WTC11 (cell line): ENCODE results near the gene GABRG3. TPM values are rescaled to one million over a fixed set of nuclear protein-coding genes. Genes with fewer than 3 reads are reported as not detected.

Experiments
- ATAC-seq: fragments of 200-7000 bp; cut with Tn5 transposase; 2 replicates; pipeline ENCODE4 v1.10.0; 2021; ENCODE audit warnings: mild to moderate bottlenecking, moderate library complexity
- CTCF ChIA-PET: fragments of 300-600 bp; sonication (Branson Sonifier 250); formaldehyde crosslinking; loops from one replicate; lab custom pipeline; 2021; ENCODE audit warnings: antibody characterized with exemption; lab: Charles Lee
- POLR2A ChIA-PET: fragments of 350-600 bp; sonication (Branson Sonifier 250); formaldehyde crosslinking; loops from one replicate; lab custom pipeline; 2021; ENCODE audit warnings: antibody characterized with exemption; lab: Charles Lee
- DNase-seq: peaks from one replicate; pipeline ENCODE4 v3.0.0; 2021; ENCODE audit warnings: low spot score
- H3K27ac Mint-ChIP-seq: 2 replicates; pipeline ENCODE4 v1.8.0; 2021; ENCODE audit warnings: mixed read lengths
- H3K27me3 Mint-ChIP-seq: 2 replicates; pipeline ENCODE4 v1.8.0; 2021; ENCODE audit warnings: low read depth, mild to moderate bottlenecking, moderate library complexity, mixed read lengths
- H3K36me3 Mint-ChIP-seq: 2 replicates; pipeline ENCODE4 v1.8.0; 2021; ENCODE audit warnings: mixed read lengths
- H3K4me1 Mint-ChIP-seq: 2 replicates; pipeline ENCODE4 v1.8.0; 2022; ENCODE audit warnings: mixed read lengths
- H3K4me3 Mint-ChIP-seq: 2 replicates; pipeline ENCODE4 v1.8.0; 2021; ENCODE audit warnings: mild to moderate bottlenecking, moderate library complexity, mixed read lengths
- H3K9me3 Mint-ChIP-seq: 2 replicates; pipeline ENCODE4 v1.8.0; 2021; ENCODE audit warnings: mixed read lengths
- ELF4 ChIP-seq: sonication (generic); formaldehyde crosslinking; IDR thresholded peaks from 2 replicates; pipeline ENCODE4 v1.8.1; 2022; ENCODE audit warnings: low read depth, mild to moderate bottlenecking, moderate library complexity, missing genetic modification reagents
- ETV6 ChIP-seq: sonication (generic); formaldehyde crosslinking; IDR thresholded peaks from 2 replicates; pipeline ENCODE4 v1.8.1; 2022; ENCODE audit warnings: mild to moderate bottlenecking, missing genetic modification reagents
- MXD4 ChIP-seq: fragments of 250-450 bp; sonication (Bioruptor Pico); IDR thresholded peaks from 2 replicates; pipeline ENCODE4 v1.8.0; 2021; ENCODE audit warnings: mild to moderate bottlenecking, moderate library complexity, borderline replicate concordance
- NR2C2 ChIP-seq: sonication (generic); formaldehyde crosslinking; IDR thresholded peaks from 2 replicates; pipeline ENCODE4 v1.8.0; 2022; ENCODE audit warnings: mild to moderate bottlenecking, missing genetic modification reagents
- SMAD4 ChIP-seq: sonication (generic); formaldehyde crosslinking; IDR thresholded peaks from 2 replicates; pipeline ENCODE4 v1.8.0; 2022; ENCODE audit warnings: mild to moderate bottlenecking, missing genetic modification reagents
- SP1 ChIP-seq: sonication (generic); formaldehyde crosslinking; conservative IDR thresholded peaks from 2 replicates; pipeline ENCODE4 v1.8.1; 2022; ENCODE audit warnings: missing genetic modification reagents
- USF1 ChIP-seq: sonication (generic); formaldehyde crosslinking; IDR thresholded peaks from 2 replicates; pipeline ENCODE4 v1.8.0; 2022; ENCODE audit warnings: mild to moderate bottlenecking, missing genetic modification reagents
- ZBTB21 ChIP-seq: sonication (generic); formaldehyde crosslinking; IDR thresholded peaks from 2 replicates; pipeline ENCODE4 v1.8.1; 2023; ENCODE audit warnings: mild to moderate bottlenecking, missing genetic modification reagents, borderline replicate concordance
- ZNF138 ChIP-seq: sonication (generic); formaldehyde crosslinking; conservative IDR thresholded peaks from 2 replicates; pipeline ENCODE4 v1.8.1; 2022; ENCODE audit warnings: mild to moderate bottlenecking, moderate library complexity, missing genetic modification reagents
- ZNF263 ChIP-seq: sonication (generic); formaldehyde crosslinking; IDR thresholded peaks from 2 replicates; pipeline ENCODE4 v1.8.1; 2022; ENCODE audit warnings: low read depth, mild to moderate bottlenecking, moderate library complexity, missing genetic modification reagents
- ZNF423 ChIP-seq: fragments of 250-450 bp; sonication (Bioruptor Pico); IDR thresholded peaks from 2 replicates; pipeline ENCODE4 v2.1.2; 2022; ENCODE audit warnings: mild to moderate bottlenecking, moderate library complexity
- total RNA-seq: library from RNA; stranded (reverse); gene quantifications from 3 replicates; pipeline ENCODE4 v1.2.3, GENCODE V29; 2021
- TF ChIP-seq, protein P1 (sequence below): sonication (generic); formaldehyde crosslinking; IDR thresholded peaks from 2 replicates; pipeline ENCODE4 v1.8.0; 2023; ENCODE audit warnings: mild to moderate bottlenecking, missing genetic modification reagents
- TF ChIP-seq, protein P2 (sequence below): sonication (generic); formaldehyde crosslinking; conservative IDR thresholded peaks from 2 replicates; pipeline ENCODE4 v1.8.1; 2023; ENCODE audit warnings: mild to moderate bottlenecking, low read depth, missing genetic modification reagents, moderate library complexity
- TF ChIP-seq, protein P3 (sequence below): fragments of 250-450 bp; sonication (Bioruptor Pico); conservative IDR thresholded peaks from 2 replicates; pipeline ENCODE4 v1.9.0; 2021; ENCODE audit warnings: mild to moderate bottlenecking

The GABRG3 gene
- total RNA-seq, 1 experiment from 2014 or later = 0.72 TPM

DNA sequence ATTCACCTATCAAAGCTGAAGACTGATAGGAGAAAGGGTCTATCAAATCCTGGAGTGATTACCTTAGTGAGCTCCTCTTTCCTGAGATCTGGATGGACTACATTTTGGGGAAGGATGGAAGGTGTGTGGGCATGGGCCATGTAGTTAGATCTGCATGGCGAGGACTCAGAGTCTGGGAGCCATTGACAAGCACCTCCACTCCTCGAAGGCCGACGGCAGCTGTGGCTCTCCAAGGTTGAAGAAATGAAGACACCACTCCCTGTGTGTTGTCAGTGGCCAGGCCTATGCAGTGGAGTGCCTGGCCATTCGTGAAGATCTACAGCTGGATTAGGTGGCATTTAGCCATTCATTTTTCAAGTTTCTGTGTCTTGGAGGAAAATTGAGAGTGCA lies 509.2 kb downstream of the GABRG3 start:
- ChIA-PET POLR2A (no interaction called here), CTCF (no interaction called here)
- Mint-ChIP-seq H3K27me3 (no peaks in the 10 kb centered on the region), H3K27ac (no peak overlapping the region)
- no peak for TF ChIP-seq ETV6 (CRISPR knock-in tag)
- TF ChIP-seq SP1 (CRISPR knock-in tag) = no peak
- no peak for TF ChIP-seq ZNF138 (CRISPR knock-in tag)
- TF ChIP-seq ELF4 (CRISPR knock-in tag) = no peak
- TF ChIP-seq, all 79 proteins: peak for 0
- Mint-ChIP-seq H3K36me3 (peaks cover 19% of the 10 kb centered on the region), H3K4me1 (peaks cover 34% of the 10 kb centered on the region), H3K4me3 (no peak overlapping the region), H3K9me3 (peaks cover 30% of the 10 kb centered on the region)
- no peak for ATAC-seq
- no peak for DNase-seq

- ATAC-seq = no peak
- H3K4me1 Mint-ChIP-seq = peaks cover 34% of the 10 kb centered on the region
Measured at GRCh38 chr15:27480642-27481041, 509.7 kb downstream of the GABRG3 start.

GRCh38 chr15:27481768-27482167 lies 510.8 kb downstream of the GABRG3 start:
- DNase-seq (peak; percentile 28), ATAC-seq (peak; percentile 98)
- peaks cover 34% of the 10 kb centered on the region for H3K4me1 Mint-ChIP-seq
- TF ChIP-seq NR2C2 (CRISPR knock-in tag) (no peak), ETV6 (CRISPR knock-in tag) (peak; percentile 69; the same call in 1 of the 2 replicates), ZNF263 (CRISPR knock-in tag) (no peak), SMAD4 (no peak), USF1 (no peak), ZNF423 (peak; percentile 80)
- TF ChIP-seq, protein P1, sequence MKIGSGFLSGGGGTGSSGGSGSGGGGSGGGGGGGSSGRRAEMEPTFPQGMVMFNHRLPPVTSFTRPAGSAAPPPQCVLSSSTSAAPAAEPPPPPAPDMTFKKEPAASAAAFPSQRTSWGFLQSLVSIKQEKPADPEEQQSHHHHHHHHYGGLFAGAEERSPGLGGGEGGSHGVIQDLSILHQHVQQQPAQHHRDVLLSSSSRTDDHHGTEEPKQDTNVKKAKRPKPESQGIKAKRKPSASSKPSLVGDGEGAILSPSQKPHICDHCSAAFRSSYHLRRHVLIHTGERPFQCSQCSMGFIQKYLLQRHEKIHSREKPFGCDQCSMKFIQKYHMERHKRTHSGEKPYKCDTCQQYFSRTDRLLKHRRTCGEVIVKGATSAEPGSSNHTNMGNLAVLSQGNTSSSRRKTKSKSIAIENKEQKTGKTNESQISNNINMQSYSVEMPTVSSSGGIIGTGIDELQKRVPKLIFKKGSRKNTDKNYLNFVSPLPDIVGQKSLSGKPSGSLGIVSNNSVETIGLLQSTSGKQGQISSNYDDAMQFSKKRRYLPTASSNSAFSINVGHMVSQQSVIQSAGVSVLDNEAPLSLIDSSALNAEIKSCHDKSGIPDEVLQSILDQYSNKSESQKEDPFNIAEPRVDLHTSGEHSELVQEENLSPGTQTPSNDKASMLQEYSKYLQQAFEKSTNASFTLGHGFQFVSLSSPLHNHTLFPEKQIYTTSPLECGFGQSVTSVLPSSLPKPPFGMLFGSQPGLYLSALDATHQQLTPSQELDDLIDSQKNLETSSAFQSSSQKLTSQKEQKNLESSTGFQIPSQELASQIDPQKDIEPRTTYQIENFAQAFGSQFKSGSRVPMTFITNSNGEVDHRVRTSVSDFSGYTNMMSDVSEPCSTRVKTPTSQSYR (CRISPR knock-in tag) = no peak
- ChIA-PET POLR2A (no interaction called here), CTCF (interaction anchor here (0.9 to 1.6 kb wide), 3 partner anchors 45 to 591 kb away, joined by 3 to 7 read pairs (median 4); no protein-coding TSS in a partner anchor)
- H3K4me3 Mint-ChIP-seq = peak overlapping the region; percentile 37; the same call in 1 of the 2 replicates
- no peaks in the 10 kb centered on the region for H3K27me3 Mint-ChIP-seq
- H3K9me3 Mint-ChIP-seq = peaks cover 30% of the 10 kb centered on the region
- H3K36me3 Mint-ChIP-seq = peaks cover 19% of the 10 kb centered on the region
- H3K27ac Mint-ChIP-seq = peak overlapping the region; percentile 94

More at GRCh38 chr15:27480642-27481041, 509.7 kb downstream of the GABRG3 start:
- peaks cover 19% of the 10 kb centered on the region for H3K36me3 Mint-ChIP-seq
- H3K27ac Mint-ChIP-seq = no peak overlapping the region
- DNase-seq = no peak
- H3K4me3 Mint-ChIP-seq = no peak overlapping the region
- TF ChIP-seq, protein P2, sequence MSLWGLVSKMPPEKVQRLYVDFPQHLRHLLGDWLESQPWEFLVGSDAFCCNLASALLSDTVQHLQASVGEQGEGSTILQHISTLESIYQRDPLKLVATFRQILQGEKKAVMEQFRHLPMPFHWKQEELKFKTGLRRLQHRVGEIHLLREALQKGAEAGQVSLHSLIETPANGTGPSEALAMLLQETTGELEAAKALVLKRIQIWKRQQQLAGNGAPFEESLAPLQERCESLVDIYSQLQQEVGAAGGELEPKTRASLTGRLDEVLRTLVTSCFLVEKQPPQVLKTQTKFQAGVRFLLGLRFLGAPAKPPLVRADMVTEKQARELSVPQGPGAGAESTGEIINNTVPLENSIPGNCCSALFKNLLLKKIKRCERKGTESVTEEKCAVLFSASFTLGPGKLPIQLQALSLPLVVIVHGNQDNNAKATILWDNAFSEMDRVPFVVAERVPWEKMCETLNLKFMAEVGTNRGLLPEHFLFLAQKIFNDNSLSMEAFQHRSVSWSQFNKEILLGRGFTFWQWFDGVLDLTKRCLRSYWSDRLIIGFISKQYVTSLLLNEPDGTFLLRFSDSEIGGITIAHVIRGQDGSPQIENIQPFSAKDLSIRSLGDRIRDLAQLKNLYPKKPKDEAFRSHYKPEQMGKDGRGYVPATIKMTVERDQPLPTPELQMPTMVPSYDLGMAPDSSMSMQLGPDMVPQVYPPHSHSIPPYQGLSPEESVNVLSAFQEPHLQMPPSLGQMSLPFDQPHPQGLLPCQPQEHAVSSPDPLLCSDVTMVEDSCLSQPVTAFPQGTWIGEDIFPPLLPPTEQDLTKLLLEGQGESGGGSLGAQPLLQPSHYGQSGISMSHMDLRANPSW = no peak
- TF ChIP-seq MXD4 (no peak), ETV6 (CRISPR knock-in tag) (no peak), ZBTB21 (no peak)
- TF ChIP-seq, protein P3, sequence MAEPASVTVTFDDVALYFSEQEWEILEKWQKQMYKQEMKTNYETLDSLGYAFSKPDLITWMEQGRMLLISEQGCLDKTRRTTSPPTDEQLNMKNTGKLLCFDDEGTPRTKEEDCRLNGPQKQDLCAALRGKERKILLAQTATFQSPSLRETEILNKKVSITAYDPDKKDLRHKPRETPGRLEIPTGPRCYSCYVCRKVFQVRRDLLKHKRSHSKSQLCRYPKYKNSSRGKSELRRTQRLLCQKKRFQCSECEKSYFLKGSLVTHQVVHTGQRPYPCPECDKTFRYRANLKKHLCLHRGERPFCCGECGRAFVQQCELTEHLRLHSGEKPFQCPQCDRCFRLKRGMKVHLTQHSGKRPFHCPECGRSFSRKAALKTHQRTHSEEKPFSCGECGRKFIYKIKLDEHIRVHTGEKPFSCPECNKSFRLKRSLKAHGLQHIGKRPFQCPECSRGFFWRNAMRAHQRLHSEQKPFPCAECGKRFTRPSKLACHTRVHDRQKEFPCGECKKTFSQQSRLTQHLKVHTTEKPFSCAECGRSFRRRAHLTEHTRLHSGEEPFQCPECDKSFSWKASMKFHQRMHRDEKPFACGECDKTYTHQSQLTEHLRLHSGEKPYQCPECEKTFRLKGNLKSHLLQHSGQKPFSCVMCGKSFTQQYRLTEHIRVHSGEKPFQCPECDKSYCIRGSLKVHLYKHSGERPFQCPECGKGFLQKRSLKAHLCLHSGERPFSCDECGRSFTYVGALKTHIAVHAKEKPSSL = no peak
- H3K9me3 Mint-ChIP-seq = peaks cover 30% of the 10 kb centered on the region
- ChIA-PET CTCF (interaction anchor here (1.6 kb wide), 1 partner anchor 200 kb away, joined by 7 read pairs; no protein-coding TSS in a partner anchor), POLR2A (no interaction called here)
- no peaks in the 10 kb centered on the region for H3K27me3 Mint-ChIP-seq
